ENCODE measurements around the gene PEX11G. TPM values are rescaled to one million over a fixed set of nuclear protein-coding genes. Genes with fewer than 3 reads are reported as not detected.

Gene PEX11G
- polyA plus RNA-seq, 1 donor from 2014 or later, result 1.3 TPM

DNA sequence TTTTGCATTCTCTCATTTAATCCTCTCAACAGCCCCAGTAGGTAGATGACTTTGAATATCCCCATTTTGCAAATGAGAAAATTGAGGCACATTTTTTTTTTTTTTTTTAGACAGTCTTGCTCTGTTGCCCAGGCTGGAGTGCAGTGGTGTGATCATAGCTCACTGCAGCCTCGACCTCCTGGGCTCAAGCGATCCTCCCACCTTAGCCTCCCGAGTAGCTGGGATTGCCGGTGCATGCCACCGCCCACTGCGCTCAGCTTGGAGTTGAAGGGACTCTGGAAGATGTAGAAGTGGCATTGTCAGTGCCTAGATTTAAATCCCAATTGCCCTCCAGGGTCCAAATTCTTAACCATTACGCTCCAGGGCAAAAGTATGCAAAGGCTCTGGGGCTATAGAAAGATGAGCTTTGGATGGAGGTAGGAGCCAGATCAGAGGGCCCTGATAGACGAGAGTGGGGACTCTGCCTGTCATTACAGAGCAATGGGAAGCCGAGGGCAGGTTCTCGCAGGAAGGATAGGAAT, 32.8 kb upstream of the PEX11G start:
- Histone ChIP-seq H3K4me3 (ENCODE audit: low read length) (peak overlapping the region; percentile 87), H3K9ac (ENCODE audit: low read length) (peak overlapping the region; percentile 69), H3F3A (ENCODE audit: insufficient read depth, low read length, poor library complexity, severe bottlenecking) (no peaks in the 10 kb centered on the region), H3K4me2 (ENCODE audit: low read length) (peak overlapping the region; percentile 95), H3K36me3 (ENCODE audit: insufficient read depth, low read length) (no peaks in the 10 kb centered on the region), H2AFZ (ENCODE audit: low read depth, low read length) (peak overlapping the region; percentile 80), H3K27me3 (ENCODE audit: insufficient read depth, low read depth, low read length) (no peaks in the 10 kb centered on the region), H3K9me2 (ENCODE audit: insufficient read depth, low read length) (no peaks in the 10 kb centered on the region), H3K27ac (ENCODE audit: low read length) (peak overlapping the region; percentile 64), H4K20me1 (ENCODE audit: insufficient read depth) (no peaks in the 10 kb centered on the region), H3K79me2 (replicated peaks; ENCODE audit: insufficient read depth, low read length) (peaks cover 11% of the 10 kb centered on the region), H3K9me3 (ENCODE audit: low read length) (no peaks in the 10 kb centered on the region)
- TF ChIP-seq MXI1 (conservative IDR thresholded peaks at IDR 0.05; ENCODE audit: poor library complexity, severe bottlenecking), result no peak
- TF ChIP-seq, protein P1, sequence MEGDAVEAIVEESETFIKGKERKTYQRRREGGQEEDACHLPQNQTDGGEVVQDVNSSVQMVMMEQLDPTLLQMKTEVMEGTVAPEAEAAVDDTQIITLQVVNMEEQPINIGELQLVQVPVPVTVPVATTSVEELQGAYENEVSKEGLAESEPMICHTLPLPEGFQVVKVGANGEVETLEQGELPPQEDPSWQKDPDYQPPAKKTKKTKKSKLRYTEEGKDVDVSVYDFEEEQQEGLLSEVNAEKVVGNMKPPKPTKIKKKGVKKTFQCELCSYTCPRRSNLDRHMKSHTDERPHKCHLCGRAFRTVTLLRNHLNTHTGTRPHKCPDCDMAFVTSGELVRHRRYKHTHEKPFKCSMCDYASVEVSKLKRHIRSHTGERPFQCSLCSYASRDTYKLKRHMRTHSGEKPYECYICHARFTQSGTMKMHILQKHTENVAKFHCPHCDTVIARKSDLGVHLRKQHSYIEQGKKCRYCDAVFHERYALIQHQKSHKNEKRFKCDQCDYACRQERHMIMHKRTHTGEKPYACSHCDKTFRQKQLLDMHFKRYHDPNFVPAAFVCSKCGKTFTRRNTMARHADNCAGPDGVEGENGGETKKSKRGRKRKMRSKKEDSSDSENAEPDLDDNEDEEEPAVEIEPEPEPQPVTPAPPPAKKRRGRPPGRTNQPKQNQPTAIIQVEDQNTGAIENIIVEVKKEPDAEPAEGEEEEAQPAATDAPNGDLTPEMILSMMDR (IDR thresholded peaks at IDR 0.05; ENCODE audit: poor library complexity, severe bottlenecking), result no peak
- no peak for TF ChIP-seq EP300 (conservative IDR thresholded peaks at IDR 0.05; ENCODE audit: poor library complexity, severe bottlenecking)
- no peak for TF ChIP-seq POLR2AphosphoS5 (IDR thresholded peaks at IDR 0.05)
- TF ChIP-seq SMC3 (conservative IDR thresholded peaks at IDR 0.05; ENCODE audit: poor library complexity), result no peak
- TF ChIP-seq, protein P2, sequence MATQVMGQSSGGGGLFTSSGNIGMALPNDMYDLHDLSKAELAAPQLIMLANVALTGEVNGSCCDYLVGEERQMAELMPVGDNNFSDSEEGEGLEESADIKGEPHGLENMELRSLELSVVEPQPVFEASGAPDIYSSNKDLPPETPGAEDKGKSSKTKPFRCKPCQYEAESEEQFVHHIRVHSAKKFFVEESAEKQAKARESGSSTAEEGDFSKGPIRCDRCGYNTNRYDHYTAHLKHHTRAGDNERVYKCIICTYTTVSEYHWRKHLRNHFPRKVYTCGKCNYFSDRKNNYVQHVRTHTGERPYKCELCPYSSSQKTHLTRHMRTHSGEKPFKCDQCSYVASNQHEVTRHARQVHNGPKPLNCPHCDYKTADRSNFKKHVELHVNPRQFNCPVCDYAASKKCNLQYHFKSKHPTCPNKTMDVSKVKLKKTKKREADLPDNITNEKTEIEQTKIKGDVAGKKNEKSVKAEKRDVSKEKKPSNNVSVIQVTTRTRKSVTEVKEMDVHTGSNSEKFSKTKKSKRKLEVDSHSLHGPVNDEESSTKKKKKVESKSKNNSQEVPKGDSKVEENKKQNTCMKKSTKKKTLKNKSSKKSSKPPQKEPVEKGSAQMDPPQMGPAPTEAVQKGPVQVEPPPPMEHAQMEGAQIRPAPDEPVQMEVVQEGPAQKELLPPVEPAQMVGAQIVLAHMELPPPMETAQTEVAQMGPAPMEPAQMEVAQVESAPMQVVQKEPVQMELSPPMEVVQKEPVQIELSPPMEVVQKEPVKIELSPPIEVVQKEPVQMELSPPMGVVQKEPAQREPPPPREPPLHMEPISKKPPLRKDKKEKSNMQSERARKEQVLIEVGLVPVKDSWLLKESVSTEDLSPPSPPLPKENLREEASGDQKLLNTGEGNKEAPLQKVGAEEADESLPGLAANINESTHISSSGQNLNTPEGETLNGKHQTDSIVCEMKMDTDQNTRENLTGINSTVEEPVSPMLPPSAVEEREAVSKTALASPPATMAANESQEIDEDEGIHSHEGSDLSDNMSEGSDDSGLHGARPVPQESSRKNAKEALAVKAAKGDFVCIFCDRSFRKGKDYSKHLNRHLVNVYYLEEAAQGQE (IDR thresholded peaks at IDR 0.05; ENCODE audit: borderline replicate concordance), result no peak
- TF ChIP-seq TAF1 (IDR thresholded peaks at IDR 0.05; ENCODE audit: low read depth), result no peak
- no peak for TF ChIP-seq EZH2 (IDR thresholded peaks at IDR 0.05; ENCODE audit: borderline replicate concordance, insufficient read depth, low read length, poor library complexity, severe bottlenecking)
- TF ChIP-seq RAD21 (conservative IDR thresholded peaks at IDR 0.05), result no peak

DNA sequence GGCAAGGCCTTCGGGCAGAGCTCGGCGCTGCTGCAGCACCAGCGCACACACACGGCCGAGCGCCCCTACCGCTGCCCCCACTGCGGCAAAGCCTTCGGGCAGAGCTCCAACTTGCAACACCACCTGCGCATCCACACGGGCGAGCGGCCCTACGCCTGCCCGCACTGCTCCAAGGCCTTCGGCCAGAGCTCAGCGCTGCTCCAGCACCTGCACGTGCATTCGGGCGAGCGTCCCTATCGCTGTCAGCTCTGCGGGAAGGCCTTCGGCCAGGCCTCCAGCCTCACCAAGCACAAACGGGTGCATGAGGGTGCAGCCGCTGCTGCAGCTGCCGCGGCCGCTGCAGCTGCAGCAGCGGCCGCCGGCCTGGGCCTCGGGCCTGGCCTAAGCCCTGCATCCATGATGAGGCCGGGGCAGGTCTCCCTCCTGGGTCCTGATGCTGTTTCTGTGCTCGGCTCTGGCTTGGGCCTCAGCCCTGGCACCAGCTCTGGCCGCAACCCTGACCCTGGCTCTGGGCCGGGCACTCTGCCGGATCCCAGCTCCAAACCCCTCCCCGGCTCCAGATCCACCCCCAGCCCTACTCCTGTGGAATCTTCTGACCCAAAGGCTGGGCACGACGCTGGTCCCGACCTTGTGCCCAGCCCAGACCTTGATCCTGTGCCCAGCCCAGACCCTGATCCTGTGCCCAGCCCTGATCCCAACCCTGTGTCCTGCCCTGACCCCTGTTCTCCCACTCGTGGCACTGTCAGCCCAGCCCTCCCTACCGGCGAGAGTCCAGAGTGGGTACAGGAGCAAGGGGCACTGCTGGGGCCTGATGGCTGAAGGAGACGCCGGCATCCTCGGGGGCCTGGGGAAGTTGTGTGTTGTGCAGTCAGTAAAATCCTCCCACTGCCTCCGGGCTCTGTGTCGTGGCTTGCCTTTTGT, 31.6 kb upstream of the PEX11G start:
- Histone ChIP-seq H3K27ac (ENCODE audit: low read length) (no peak overlapping the region), H3K79me2 (replicated peaks; ENCODE audit: insufficient read depth, low read length) (peaks cover 19% of the 10 kb centered on the region), H3K9me3 (ENCODE audit: low read length) (no peaks in the 10 kb centered on the region), H3K36me3 (ENCODE audit: insufficient read depth, low read length) (no peaks in the 10 kb centered on the region), H3K4me2 (ENCODE audit: low read length) (no peak overlapping the region), H3K9ac (ENCODE audit: low read length) (no peak overlapping the region), H3K27me3 (ENCODE audit: insufficient read depth, low read depth, low read length) (no peaks in the 10 kb centered on the region), H4K20me1 (ENCODE audit: insufficient read depth) (no peaks in the 10 kb centered on the region), H3F3A (ENCODE audit: insufficient read depth, low read length, poor library complexity, severe bottlenecking) (no peaks in the 10 kb centered on the region), H3K9me2 (ENCODE audit: insufficient read depth, low read length) (no peaks in the 10 kb centered on the region), H3K4me3 (ENCODE audit: low read length) (no peak overlapping the region), H2AFZ (ENCODE audit: low read depth, low read length) (no peak overlapping the region)
- no peak for TF ChIP-seq EZH2 (IDR thresholded peaks at IDR 0.05; ENCODE audit: borderline replicate concordance, insufficient read depth, low read length, poor library complexity, severe bottlenecking)
- no peak for TF ChIP-seq RAD21 (conservative IDR thresholded peaks at IDR 0.05)
- TF ChIP-seq, protein P2 (IDR thresholded peaks at IDR 0.05; ENCODE audit: borderline replicate concordance), result no peak
- TF ChIP-seq, protein P1 (IDR thresholded peaks at IDR 0.05; ENCODE audit: poor library complexity, severe bottlenecking), result no peak
- no peak for TF ChIP-seq POLR2AphosphoS5 (IDR thresholded peaks at IDR 0.05)
- TF ChIP-seq MXI1 (conservative IDR thresholded peaks at IDR 0.05; ENCODE audit: poor library complexity, severe bottlenecking), result no peak
- TF ChIP-seq SMC3 (conservative IDR thresholded peaks at IDR 0.05; ENCODE audit: poor library complexity), result no peak
- TF ChIP-seq TAF1 (IDR thresholded peaks at IDR 0.05; ENCODE audit: low read depth), result no peak
- TF ChIP-seq EP300 (conservative IDR thresholded peaks at IDR 0.05; ENCODE audit: poor library complexity, severe bottlenecking), result no peak
